Measurements from ENCODE around the gene GP9.

The GP9 gene

DNA sequence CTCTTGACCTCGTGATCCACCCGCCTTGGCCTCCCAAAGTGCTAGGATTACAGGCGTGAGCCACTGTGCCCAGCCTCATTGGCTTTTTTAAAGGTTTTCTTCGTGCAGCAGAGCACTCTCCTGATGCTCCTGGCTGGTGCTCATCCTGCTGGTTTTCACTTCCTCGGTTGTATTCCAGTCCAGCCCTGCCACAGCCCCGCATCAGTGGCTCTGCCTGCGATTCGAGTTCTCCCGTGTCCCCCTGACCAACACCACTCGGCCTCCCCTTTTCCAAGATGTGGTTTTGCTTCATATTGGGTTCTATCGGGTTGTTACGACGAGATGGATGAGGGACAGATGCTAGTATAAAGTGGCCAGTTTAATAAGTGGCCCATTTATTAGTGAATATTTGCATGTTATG is 31.7 kb upstream of the GP9 start:
- no peak for DNase-seq (ENCODE audit: low read depth)

DNA sequence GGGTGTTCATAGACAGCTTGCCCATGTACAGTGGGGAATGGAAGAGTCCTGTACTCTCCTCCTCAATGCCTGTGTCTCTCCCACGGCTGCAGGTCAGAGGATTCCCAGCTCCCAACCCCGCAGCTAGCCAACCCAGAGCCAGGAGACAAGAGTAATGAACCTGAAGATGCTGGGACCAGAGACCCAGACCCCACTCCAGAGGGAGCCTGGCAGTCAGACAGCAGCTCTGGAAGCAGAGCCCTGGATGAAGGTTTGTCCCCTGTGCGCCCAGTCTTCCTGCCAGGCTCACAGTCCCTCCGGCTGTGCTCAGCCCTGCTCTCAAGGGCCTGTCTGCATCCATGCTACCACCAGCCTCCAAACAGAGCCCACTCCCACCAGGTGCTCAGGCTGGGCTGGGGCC is 30.0 kb upstream of the GP9 start:
- DNase-seq (ENCODE audit: low read depth), result no peak

DNA sequence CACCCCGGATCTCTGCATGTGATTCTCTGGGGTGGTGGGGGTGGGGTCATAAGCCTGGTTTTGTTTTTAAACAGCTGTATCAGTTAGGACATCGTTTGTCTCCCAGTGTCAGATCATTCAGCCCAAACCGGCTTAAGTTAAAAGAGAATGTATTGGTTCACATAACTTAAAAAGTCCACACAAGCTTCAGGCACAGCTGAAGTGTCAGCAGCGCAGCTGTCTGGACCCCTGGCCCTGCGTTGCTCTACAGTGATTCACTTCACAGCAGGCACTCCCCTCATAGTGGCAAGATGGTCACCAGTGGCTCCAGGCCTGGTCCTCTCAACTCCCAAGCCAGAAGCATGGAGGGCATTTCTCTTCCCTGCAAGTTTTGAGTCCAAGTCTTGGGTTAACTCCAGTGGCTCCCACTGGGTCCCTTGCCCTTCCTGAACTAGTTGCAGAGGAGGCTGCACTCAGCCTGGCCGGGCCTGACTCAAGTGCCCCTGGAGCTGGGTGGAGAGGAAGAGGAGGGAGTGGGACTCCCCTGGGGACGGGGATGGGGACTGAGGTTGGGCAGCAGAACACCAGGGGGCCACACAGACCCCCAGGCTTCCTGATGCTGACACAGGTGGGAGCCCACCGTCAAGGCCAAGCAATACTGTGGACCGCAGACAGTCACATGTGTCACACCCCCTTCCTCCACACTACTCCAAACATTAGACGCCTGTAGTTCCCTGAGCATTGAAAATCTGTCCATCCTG is 28.9 kb upstream of the GP9 start:
- DNase-seq (ENCODE audit: low read depth), result no peak

DNA sequence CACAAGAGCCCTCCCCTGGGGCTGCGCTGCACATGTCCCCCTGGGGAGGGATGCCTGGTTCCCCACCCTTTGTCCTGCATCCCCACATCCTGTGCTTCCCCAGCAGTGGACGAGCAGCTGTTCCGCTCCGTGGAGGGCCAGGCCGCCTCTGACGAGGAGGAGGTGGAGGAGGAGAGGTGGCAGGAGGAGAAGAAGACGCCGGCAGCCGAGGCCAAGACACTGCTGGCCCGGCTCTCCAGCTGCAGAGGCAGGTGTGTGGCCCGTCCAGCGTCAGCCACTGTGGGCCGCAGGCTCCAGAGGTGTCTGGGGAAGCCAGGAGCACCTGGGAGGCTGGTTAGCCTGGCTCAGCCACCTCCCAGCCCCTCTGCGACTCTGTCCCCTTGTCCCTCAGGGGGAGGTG is 27.9 kb upstream of the GP9 start:
- no peak for DNase-seq (ENCODE audit: low read depth)

DNA sequence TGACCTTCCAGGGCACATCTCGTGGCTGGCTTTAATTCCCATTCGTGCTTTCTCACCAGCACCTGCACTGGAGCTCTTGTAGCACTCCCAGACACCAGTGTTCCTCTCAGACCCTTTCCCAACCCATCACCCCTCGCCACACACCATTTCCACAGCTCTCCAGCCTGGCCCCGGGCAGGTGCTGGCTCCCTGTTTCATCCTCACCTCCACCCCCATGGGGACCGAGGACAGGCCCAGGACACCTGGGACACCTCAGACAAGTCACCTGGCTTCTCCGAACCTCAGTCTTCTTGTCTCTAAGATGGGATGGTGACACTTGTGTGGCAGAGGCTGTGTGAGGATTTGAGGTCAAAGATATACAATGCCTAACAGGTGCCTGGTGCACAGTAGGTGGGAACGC is 27.4 kb upstream of the GP9 start:
- no peak for DNase-seq (ENCODE audit: low read depth)

DNA sequence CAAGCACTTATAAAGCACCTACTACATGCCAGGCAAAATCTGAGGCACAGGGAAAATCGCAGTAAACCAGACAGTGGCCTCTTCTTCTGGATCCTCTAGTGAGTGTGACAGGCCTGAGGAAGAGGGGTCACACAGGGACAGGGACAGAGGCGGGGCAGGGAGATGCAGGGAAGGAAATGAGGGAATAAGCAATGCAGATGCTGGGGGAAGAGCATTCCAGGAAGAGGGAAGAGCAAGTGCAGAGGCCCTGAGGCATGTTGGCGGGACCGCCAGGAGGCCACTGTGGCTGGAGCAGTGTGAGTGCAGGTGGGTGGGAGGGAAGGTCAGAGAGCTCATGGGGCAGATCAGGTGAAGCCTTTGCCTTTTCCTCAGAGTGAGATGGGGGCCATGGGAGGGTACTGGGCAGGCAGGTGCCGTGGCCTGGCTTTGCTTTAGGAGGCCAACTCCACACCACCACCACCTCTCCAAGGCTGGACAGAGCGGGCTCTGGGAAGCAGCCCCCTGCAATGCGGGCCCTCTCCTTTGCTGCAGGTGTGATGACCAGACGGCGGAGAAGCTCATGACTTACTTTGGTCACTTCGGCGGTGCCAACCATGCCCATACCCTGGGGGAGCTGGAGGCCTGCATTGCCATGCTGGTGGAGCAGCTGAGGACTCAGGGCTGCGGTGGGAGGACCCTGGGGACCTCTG is 26.8 kb upstream of the GP9 start:
- DNase-seq (ENCODE audit: low read depth), result no peak

DNA sequence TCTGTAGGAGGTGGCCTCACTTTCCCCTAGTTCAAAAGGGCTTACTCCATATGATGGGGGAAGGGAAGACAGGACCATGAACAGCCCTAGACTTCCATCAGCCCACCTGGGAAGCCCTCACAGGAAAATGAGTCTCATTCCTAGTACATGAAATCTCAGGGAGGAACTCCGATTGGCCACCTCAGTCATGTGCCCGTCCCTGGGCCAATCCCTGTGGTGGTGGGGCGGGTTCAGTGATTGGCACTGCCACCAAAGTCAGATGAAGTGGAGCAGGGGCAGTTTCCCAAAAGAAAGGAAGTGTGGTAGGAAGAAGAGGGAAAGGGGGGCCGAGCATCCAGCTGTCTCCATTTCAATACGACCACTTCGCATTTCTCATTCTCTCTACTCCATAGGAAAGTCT is 25.9 kb upstream of the GP9 start:
- DNase-seq (ENCODE audit: low read depth), result no peak

DNA sequence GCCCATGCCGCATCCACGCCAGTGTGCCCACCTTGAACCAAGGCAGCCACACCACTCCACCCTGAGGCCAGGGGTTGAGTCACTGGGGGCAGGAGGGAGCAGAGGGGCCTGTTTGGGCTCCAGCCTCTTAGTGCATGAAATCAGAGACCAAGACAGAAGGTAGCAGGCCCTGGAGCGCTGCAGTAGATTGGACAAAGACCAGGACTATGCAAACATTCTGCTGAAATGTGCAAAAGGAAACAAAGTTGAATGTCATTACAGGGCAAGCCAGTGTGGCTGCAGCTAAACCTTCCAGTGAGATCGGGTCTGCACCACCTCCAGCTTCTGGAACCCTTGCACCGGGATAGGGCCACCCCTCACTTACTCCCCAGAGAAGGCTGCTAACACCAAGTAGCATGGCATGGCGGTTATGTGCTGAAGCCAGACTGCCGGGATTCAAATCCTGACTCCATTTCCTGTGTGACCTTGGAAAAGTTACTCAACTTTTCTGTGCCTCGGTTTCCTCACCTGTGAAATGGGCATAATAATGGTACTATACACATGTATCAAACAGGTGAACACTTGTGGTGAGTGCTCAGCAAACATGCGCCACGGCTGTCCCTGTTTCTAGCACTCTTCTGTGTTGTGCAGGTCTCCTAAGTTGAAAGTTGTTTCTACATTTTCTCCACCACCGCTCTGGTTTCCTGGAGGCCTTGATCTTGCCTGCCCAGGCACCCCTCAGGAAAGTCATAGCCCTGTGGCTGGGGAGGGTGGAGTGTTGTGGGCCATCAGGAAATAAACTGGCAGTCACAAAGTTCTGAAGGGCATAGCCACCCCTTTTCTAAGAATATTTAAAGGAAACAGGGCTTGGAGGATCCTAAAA is 25.0 kb upstream of the GP9 start:
- DNase-seq (ENCODE audit: low read depth), result no peak

DNA sequence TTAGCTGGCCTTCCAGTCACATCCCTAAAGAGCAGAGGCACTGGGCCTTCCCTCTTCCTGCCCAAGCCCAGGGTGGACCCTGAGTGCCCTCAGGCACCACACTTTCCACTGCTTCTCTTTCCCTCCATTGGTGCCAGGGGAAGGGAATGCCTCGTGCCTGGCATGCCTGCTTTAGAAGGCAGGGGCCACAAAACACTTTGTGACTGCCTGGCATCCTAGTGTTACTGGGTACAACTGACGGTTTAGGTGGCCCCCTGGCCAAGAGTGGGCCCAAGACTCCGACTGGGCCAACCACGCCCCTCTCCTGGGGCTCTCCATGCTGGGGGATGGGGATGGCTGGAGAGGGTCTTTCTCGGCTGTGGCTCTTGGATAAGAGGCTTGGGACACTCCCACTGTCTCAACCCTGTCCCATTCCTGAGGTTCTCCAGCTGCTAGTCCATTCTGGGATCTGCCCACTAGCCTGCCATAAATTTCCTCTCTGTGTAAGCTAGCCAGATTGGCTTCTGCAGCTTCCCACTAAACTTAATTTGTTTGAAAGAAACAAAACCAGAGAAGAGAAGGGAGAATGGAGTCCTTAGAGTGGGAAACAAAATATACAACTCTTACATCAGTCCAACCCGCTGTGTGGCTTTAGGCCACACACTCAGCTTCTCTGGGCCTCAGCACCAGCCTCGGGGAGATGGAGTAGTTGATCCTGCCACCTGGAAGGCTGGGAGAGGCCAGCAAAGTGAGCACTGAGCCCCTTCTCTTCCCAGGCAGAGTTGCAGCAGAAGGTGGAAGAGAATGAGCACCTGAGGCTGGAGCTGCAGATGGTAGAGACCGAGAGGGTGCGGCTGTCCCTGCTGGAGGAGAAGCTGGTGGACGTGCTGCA is 24.1 kb upstream of the GP9 start:
- no peak for DNase-seq (ENCODE audit: low read depth)

DNA sequence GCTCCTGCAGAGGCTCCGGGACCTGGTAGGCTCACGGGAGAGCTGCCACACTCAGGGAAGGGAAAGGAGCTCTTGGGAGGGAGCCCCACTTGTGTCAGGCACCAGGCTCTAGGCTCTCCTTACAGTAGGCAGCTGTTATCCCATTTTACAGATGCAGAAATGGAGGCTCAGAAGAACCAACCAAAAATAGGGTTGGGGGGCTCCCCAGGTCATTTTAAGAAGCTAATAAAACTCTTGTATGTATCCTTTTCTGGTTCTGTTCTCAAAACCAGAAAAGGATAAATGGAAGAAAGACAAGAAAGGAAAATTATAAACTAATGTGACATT is 23.5 kb upstream of the GP9 start:
- no peak for DNase-seq (ENCODE audit: low read depth)

DNA sequence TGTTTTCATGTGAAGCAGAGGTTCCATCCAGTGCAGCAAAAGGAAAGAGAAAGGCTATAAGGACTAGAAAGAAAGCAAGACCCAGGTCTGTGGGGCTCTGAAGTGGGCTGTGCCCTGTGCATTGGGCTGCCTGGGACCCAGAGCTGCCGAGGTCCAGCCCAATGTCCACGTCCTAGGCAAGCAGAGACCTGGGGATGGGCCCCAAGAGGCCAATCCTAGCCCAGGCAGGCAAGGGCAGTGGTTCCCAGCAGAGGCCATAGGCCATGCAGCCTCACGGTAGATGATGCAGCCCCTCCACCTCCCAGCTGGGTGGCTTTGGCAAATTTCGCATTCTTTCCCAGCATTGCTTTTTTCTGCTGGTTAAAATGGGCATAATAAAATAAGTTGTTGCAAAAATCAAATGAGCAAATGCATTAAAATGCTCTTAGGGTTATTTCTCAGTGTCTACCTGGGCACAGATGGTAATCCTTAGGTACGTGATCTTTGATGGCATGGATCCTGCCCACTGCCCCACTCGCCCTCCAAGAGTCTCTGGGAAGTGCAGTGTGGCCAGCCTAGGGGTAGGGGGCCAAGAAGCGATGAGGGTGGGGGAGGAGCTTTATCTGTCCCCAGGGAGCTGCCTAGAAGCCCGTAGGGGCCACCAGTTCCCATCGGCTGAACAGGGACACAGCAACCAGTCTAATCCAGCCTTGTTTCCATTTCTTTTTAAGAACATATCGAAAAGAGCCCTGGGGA is 22.3 kb upstream of the GP9 start:
- no peak for DNase-seq (ENCODE audit: low read depth)

DNA sequence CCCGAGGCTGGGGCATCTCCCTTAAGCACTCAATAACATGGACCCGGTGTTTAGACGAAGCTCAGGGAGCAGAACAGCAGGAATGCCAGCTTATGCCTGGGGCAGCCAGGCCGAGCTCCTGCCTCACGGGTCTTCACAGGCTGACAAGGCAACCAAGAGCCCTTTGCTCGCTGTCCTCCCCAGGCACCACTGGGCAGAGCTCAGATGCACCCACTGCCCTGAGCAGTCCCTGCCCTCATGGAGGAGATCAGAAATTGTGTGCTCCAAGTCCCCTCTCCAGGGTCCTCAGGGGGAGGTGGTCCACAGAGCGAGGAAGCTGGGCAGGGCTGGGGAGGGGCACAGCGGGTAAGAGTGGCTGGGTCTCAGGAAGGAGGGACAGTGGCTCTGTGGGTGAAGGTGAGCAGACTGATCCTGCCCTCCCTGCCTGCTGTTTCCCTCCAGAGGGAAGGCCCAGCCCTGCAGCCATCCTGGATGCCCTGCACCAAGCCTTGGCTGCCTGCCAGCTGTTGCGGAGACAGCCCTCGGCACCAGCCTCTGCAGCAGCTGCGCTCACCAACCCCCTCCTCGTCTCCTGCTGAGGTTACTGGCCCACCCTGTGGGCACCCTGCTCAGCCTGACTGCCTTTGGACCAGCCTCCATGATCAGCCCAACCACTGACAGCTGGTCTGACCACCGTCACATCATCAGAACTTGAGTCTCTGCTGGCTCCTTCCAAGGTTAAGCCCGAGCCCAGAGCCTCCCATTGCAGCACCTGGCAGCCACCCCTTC is 21.1 kb upstream of the GP9 start:
- no peak for DNase-seq (ENCODE audit: low read depth)

DNA sequence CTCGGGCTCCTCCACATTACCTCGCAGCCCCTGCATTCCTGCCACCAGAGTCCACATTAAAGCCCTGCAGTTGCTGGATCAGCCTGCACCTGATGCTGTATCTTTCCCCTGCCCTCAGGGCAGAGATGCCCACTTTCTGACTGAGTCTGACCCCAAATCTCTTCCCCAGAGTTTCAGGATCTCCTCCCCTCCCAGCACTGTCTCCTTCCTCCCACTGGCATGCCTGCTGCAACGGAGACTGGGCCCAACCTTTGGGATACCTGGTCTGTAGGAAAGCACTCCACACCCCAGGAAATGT is 20.6 kb upstream of the GP9 start:
- DNase-seq (ENCODE audit: low read depth), result no peak

DNA sequence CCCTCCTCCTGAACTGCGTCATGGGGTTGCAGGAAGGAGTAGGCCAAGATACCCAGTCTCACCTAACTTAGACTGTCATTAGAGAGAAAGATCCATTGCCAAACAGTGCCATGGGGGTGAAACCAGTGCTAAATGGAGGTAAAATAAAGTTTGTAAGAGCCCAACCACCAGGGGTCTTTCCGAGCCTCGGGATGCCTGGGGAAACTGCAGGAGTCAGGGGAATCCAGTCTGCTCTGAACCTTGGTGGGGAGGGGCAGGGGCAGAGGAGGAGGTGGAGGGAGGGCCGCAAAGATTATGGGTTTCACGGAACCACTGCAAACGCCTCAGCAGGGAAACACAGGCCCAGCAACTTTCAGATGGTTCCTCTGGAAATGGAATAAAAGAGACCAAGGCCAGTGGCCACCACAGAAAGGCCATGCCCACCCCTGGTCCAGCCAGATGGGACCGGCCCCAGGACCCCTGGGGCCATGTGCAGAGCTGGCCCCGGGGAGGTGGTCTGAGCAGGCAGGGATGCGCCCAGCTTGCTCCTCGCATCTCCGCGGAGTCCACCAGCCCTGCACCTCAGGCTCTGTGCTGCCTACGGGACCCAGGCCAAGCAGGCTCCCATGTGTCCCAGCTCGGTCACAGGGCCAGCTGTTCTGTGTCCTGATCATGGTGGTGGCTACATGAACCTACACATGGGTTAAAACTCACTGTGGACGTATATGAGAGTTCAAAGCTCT is 19.8 kb upstream of the GP9 start:
- no peak for DNase-seq (ENCODE audit: low read depth)

DNA sequence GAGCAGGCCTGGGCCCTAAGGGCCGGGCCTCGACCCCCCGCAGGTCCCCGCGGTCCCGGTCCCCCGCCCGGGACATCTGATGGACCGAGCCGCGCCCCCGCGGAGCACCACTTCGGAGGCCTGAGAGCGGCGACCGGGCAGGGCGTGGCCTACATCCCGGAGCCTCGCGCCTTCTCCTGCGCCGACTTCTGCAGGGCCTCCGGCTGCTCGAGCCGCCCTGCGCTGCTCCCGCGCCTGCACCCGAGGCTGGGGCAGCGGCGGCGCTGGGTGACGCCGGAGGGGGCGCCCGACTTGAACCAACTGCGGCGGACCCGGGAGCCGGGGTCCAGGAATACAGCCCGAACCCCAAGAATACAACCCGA is 14.9 kb upstream of the GP9 start:
- no peak for DNase-seq (ENCODE audit: low read depth)

DNA sequence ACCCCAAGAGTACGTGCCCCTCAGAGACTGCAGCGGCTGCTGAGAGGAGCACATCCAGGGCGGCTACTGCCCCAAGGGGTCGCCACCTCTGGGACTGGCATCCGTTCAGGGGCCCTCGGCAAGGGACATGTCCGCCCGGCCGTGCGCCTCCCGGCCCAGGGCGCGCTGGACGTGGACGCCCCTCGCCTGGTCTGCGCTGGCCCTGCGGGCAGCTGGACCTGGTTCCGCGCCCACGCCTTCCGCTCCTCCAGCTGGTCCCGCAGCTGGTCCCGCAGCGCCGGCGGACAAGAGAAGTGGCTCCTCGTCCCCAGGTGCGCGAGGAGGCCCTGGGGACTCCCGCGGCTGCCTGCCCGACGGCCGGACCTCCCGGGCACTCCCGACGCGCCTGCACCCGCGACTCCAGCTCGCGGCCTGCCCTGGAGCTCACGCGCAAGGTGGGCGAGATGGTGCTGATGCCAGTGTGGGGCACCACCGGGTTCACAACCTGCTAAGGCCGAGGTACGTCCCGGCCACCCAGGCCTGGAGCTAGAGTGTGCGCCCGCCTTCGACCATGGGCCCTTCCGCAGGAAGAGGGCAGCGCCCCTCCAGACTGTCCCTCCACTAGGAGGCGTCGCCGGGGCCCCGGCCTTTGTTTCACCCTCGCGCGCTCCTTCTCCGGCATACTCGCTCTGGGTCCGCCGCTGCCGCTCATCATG is 14.4 kb upstream of the GP9 start:
- no peak for DNase-seq (ENCODE audit: low read depth)

DNA sequence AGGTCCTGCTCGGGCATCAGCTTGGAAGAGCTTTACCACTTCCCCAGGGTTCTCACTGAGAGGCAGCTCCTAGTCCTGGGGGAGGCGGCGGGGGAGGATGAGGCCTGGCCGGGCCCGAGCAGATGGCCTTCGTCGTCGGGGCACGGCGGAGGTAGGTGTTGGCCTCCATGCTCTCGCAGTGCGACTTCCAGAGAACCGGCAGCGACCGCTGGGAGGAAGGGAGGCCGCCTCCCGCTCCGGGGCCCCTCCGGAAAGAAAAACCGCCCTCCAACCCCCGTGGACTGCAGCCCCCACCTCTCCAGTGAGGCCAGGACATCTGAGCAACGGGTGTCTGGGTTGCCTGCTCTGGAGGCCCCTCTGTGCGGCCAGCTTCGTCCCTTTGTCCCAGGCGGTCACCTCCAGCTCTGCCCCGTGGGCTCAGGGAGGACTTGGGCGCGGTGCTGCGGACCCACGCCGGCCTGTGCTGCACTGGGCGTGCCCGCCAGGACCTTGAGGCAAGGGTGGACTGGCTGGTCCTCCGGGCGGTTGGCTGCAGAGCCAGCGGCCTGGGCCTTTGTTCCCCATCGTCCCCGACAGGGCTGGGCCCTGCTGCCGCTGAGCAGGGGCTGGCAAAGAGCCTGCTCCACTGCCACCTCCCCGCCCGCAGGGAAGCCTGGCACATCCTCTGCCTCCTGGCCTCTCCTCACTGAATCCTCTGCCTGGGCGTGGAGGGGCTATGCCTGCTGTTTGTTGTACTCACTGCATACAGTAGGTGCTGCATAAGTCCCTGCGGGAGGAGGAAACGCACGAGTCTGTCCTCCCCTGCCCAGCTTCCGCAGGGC is 13.6 kb upstream of the GP9 start:
- no peak for DNase-seq (ENCODE audit: low read depth)

DNA sequence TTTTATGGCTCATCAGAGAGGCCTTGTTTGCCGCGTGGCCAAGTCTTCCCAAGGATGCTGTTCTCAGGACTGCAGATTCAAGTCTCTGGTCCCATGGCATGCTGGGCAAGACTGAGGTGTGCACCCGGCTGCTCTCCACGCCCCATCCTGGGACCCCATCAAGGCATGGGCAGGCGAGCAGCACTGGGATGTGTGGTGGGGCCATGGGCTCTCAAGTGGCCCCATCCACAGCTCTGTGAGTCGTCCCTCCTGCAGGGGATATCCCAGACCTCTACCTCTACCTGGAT is 13.1 kb upstream of the GP9 start:
- DNase-seq (ENCODE audit: low read depth), result no peak

Data from activated T-cell treated with anti-CD3 and anti-CD28 coated beads for 24 hours (primary cell).